HG03280 (cell line): Measurements from ENCODE around the gene PDZD2.

Experiments
- ATAC-seq: cut with Tn5 transposase; IDR thresholded peaks from one replicate; pipeline ENCODE4 v1.9.1; 2021; ENCODE audit warnings: mild to moderate bottlenecking, moderate library complexity; ENCODE audit not compliant: unreplicated experiment

PDZD2 gene

GRCh38 chr5:31860726-31861433 lies 221.9 kb downstream of the PDZD2 start:
- no peak for ATAC-seq

- ATAC-seq, result no peak
Measured at GRCh38 chr5:31861601-31862000, 222.7 kb downstream of the PDZD2 start.

- ATAC-seq, result no peak
Measured at GRCh38 chr5:31863991-31864411, 225.1 kb downstream of the PDZD2 start.

- no peak for ATAC-seq
Measured at GRCh38 chr5:31866166-31866565, 227.2 kb downstream of the PDZD2 start.

GRCh38 chr5:31867219-31867618 lies 228.3 kb downstream of the PDZD2 start:
- ATAC-seq, result no peak

- ATAC-seq, result no peak
Measured at GRCh38 chr5:31880449-31880848, 241.5 kb downstream of the PDZD2 start.

GRCh38 chr5:31884896-31885295 lies 246.0 kb downstream of the PDZD2 start:
- no peak for ATAC-seq

GRCh38 chr5:31886206-31886605 lies 247.3 kb downstream of the PDZD2 start:
- no peak for ATAC-seq

- no peak for ATAC-seq
Measured at GRCh38 chr5:31887556-31887955, 248.6 kb downstream of the PDZD2 start.

GRCh38 chr5:31888564-31888963 lies 249.6 kb downstream of the PDZD2 start:
- no peak for ATAC-seq

- ATAC-seq, result no peak
Measured at GRCh38 chr5:31889001-31889561, 250.2 kb downstream of the PDZD2 start.

GRCh38 chr5:31890046-31890445 lies 251.1 kb downstream of the PDZD2 start:
- no peak for ATAC-seq

- no peak for ATAC-seq
Measured at GRCh38 chr5:31894141-31894540, 255.2 kb downstream of the PDZD2 start.

GRCh38 chr5:31895199-31895820 lies 256.4 kb downstream of the PDZD2 start:
- no peak for ATAC-seq

- no peak for ATAC-seq
Measured at GRCh38 chr5:31898036-31898632, 259.2 kb downstream of the PDZD2 start.

- no peak for ATAC-seq
Measured at GRCh38 chr5:31900296-31900865, 261.4 kb downstream of the PDZD2 start.

GRCh38 chr5:31901807-31902530 lies 263.0 kb downstream of the PDZD2 start:
- ATAC-seq, result no peak

- no peak for ATAC-seq
Measured at GRCh38 chr5:31908396-31908795, 269.5 kb downstream of the PDZD2 start.

GRCh38 chr5:31909073-31909472 lies 270.1 kb downstream of the PDZD2 start:
- ATAC-seq, result no peak

GRCh38 chr5:31911291-31912265 lies 272.6 kb downstream of the PDZD2 start:
- ATAC-seq, result no peak
